Measurements from ENCODE around the gene FADS6. TPM values are rescaled to one million over a fixed set of nuclear protein-coding genes. Genes with fewer than 3 reads are reported as not detected.

FADS6 gene
- total and polyA plus RNA-seq, 2 donors (not counting 3 experiments of a cell fraction or from before 2014, with no cell fraction given) = not detected

DNA sequence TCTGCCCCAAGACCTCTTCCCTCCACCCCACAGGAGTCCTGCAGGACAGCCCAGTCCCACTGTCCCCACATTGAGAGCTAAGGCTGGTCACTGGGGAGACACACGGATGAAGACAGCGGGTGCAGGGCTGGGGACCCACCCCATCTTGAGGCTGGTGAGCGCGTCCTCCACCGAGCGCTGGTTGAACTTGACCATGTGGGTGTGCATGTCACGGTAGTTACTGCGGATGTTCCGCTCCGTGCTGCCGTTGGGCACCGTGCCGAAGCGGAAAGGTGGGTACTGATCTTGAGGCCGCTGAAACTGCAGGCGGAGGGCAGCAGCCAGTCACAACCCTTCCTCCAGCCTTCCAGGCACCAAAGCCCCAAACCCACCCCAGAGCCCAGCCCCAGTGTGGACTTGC, 46.8 kb downstream of the FADS6 start:
- H3K4me1 ChIP-seq (ENCODE audit: control insufficient read depth, extremely low read depth, insufficient read depth, low read length) = no peaks in the 10 kb centered on the region
- ChIA-PET CTCF (interaction anchor here (1.7 to 11.7 kb wide), 2 partner anchors 14 to 56 kb away, joined by 7 to 227 read pairs; partner anchors contain the start of gene GRIN2C), POLR2A (no interaction called here)
- TF ChIP-seq EZH2 (IDR thresholded peaks at IDR 0.05; ENCODE audit: borderline replicate concordance, low read depth, low read length, severe bottlenecking) (no peak), MAX (IDR thresholded peaks at IDR 0.05; ENCODE audit: insufficient read depth, insufficient read length) (no peak), GATA2 (IDR thresholded peaks at IDR 0.05; ENCODE audit: insufficient read depth, insufficient read length, low read depth, low read length) (no peak), FOS (IDR thresholded peaks at IDR 0.05; ENCODE audit: borderline replicate concordance, insufficient read depth, low read length) (no peak), JUN (IDR thresholded peaks at IDR 0.05; ENCODE audit: borderline replicate concordance, insufficient read depth, insufficient read length, low read depth) (no peak), POLR2A (IDR thresholded peaks at IDR 0.05; ENCODE audit: low read depth, low read length) (no peak), MYC (IDR thresholded peaks at IDR 0.05; ENCODE audit: low read depth, low read length) (no peak), POLR2AphosphoS5 (IDR thresholded peaks at IDR 0.05; ENCODE audit: insufficient read depth, low read depth, low read length) (no peak)
- TF ChIP-seq, protein P1, sequence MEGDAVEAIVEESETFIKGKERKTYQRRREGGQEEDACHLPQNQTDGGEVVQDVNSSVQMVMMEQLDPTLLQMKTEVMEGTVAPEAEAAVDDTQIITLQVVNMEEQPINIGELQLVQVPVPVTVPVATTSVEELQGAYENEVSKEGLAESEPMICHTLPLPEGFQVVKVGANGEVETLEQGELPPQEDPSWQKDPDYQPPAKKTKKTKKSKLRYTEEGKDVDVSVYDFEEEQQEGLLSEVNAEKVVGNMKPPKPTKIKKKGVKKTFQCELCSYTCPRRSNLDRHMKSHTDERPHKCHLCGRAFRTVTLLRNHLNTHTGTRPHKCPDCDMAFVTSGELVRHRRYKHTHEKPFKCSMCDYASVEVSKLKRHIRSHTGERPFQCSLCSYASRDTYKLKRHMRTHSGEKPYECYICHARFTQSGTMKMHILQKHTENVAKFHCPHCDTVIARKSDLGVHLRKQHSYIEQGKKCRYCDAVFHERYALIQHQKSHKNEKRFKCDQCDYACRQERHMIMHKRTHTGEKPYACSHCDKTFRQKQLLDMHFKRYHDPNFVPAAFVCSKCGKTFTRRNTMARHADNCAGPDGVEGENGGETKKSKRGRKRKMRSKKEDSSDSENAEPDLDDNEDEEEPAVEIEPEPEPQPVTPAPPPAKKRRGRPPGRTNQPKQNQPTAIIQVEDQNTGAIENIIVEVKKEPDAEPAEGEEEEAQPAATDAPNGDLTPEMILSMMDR (IDR thresholded peaks at IDR 0.05; ENCODE audit: extremely low read depth in 1 of 2, insufficient read depth in 1 of 2, low read depth in 1 of 2, low read length in 2 of 2) = no peak
- H3K4me2 ChIP-seq (ENCODE audit: insufficient read depth, low read length) = no peak overlapping the region
- no peak for FAIRE-seq
- intact Hi-C loops (cut with micrococcal nuclease) = no loop called here
- no peak overlapping the region for H3K4me3 ChIP-seq (replicated peaks in 1 of 3; ENCODE audit: insufficient read depth in 1 of 3, low read depth in 1 of 3, low read length in 3 of 3)
- no peak for DNase-seq (ENCODE audit: low read depth, low spot score)
- peaks cover 3 to 6% of the 10 kb centered on the region in 2 experiments for H3K27me3 ChIP-seq (ENCODE audit: control insufficient read depth in 2 of 2, insufficient read depth in 2 of 2, low read length in 2 of 2)
- H3K9me1 ChIP-seq (replicated peaks; ENCODE audit: control insufficient read depth, extremely low read depth, insufficient read depth, low read length) = no peaks in the 10 kb centered on the region
- H3K79me2 ChIP-seq (ENCODE audit: control insufficient read depth, insufficient read depth, low read length) = no peaks in the 10 kb centered on the region
- H3K9me3 ChIP-seq (replicated peaks; ENCODE audit: control insufficient read depth, insufficient read depth, low read length) = no peaks in the 10 kb centered on the region
- H3K36me3 ChIP-seq (ENCODE audit: control insufficient read depth in 2 of 2, extremely low read depth in 1 of 2, insufficient read depth in 2 of 2, low read length in 2 of 2) = no peaks in the 10 kb centered on the region
- dilution Hi-C loops (cut with MboI; ENCODE audit: extremely low pct_ligation_motif_present, low sequenced_read_pairs) = no loop called here
- no peaks in the 10 kb centered on the region for H4K20me1 ChIP-seq (replicated peaks; ENCODE audit: control insufficient read depth, extremely low read depth, insufficient read depth, low read length)
- BruUV-seq (replicated peaks) = no TSS peak
- H3K9ac ChIP-seq (replicated peaks; ENCODE audit: extremely low read depth, insufficient read depth, low read length) = no peak overlapping the region
- no peak overlapping the region for H3K27ac ChIP-seq (ENCODE audit: insufficient read depth, low read depth, low read length)
- no peak overlapping the region for H2AFZ ChIP-seq (ENCODE audit: low read depth, low read length)

All from endothelial cell of umbilical vein (primary cell).